Measurements from ENCODE around the gene PPIP5K1.

Gene PPIP5K1

DNA sequence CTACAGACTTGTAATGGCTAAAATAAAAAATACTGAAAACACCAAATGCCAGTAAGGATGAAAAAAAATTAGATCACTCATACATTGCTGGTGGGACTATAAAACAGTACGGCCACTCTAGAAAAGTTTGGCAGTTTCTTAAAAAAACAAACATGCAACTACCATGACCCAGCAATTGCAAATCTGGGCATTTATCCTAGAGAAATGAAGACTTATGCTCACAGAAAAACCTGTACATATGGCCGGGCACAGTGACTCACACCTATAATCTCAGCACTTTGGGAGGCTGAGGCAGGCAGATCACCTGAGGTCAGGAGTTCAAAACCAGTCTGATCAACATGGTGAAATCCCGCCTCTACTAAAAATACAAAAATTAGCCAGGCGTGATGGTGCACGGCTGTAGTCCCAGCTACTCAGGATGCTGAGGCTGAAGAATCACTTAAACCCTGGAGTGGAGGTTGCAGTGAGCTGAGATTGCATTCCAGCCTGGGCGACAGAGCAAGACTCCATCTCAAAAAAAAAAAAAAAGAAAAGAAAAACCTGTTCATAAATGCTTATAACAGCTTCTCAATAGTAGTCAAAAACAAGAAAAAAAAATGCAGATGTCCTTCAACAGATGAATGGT, 102.6 kb downstream of the PPIP5K1 start:
- DNase-seq: no peak

DNA sequence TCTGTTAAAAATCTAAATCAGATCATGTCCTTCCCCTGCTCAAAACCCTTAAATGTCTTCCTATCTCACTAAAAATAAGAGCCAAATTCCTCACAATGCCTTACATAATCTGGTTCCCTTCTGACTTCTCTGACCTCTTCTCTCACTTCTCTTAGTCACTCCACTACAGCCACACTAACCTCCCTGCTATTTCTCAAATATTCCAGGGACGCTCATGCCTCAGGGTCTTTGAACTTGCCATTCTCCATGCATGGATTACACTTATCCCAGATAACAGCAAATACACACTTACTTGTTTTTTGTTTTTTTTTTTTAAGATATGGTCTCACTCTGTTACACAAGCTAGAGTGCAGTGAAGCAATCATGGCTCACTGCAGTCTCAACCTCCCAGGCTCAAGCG, 105.6 kb downstream of the PPIP5K1 start:
- DNase-seq: no peak

Measured in NCI-H345 (cell line).